ENCODE data around the gene NSUN6. TPM values are rescaled to one million over a fixed set of nuclear protein-coding genes. Genes with fewer than 3 reads are reported as not detected.
A peak's percentile ranks its signal among the peaks of the same experiment; 100 is the strongest.

NSUN6 gene
- polyA plus RNA-seq, 1 of the 3 experiments (the other 2 are of a cell fraction) = 5.3 TPM

- peaks cover 20% of the 10 kb centered on the region for H3F3A ChIP-seq (replicated peaks; ENCODE audit: insufficient read depth)
- peaks cover 83% of the 10 kb centered on the region for H3K79me2 ChIP-seq (ENCODE audit: insufficient read depth)
- H3K9me3 ChIP-seq = no peaks in the 10 kb centered on the region
- DNase-seq = no peak
- 98% methylated on average over 2 of the region's 2 CpGs for WGBS (ENCODE audit: low lambda C conversion rate)
- no peaks in the 10 kb centered on the region for H3K27me3 ChIP-seq (ENCODE audit: insufficient read depth)
- CTCF ChIA-PET = no interaction called here
- peaks cover 0 to 22% of the 10 kb centered on the region in 2 experiments; a peak in 3 of 4 replicates for H3K4me1 ChIP-seq (ENCODE audit: control insufficient read depth in 1 of 2, insufficient read depth in 2 of 2, low read depth in 1 of 2, low read length in 1 of 2)
- no peaks in the 10 kb centered on the region for H3K9me2 ChIP-seq
- H3K4me2 ChIP-seq = no peak overlapping the region
- peaks cover 34% of the 10 kb centered on the region for H4K20me1 ChIP-seq (ENCODE audit: insufficient read depth)
- POLR2A ChIA-PET = interaction anchor here (1.1 kb wide), 1 partner anchor 9 kb away, joined by 3 read pairs; the partner anchor contains the start of gene ARL5B
- H3K36me3 ChIP-seq (replicated peaks in 1 of 2; ENCODE audit: control insufficient read depth in 1 of 2, insufficient read depth in 2 of 2, low read length in 1 of 2) = peaks cover 16 to 44% of the 10 kb centered on the region in 2 experiments
- H3K9ac ChIP-seq = no peak overlapping the region
- no peak overlapping the region for H3K4me3 ChIP-seq (ENCODE audit: low read depth in 2 of 2, low read length in 1 of 2)
- no peak overlapping the region for H3K27ac ChIP-seq (ENCODE audit: low read depth in 2 of 2, low read length in 1 of 2)
- H2AFZ ChIP-seq (ENCODE audit: low read depth) = no peak overlapping the region
- TF ChIP-seq RAD21 (IDR thresholded peaks at IDR 0.05; ENCODE audit: low read length) (no peak), TCF12 (IDR thresholded peaks at IDR 0.05) (no peak), RXRA (IDR thresholded peaks at IDR 0.05; ENCODE audit: borderline replicate concordance, low read depth) (no peak), CTCF (IDR thresholded peaks at IDR 0.05) (no peak), USF2 (IDR thresholded peaks at IDR 0.05; ENCODE audit: borderline replicate concordance, low read depth, low read length) (no peak), ELF1 (IDR thresholded peaks at IDR 0.05) (no peak), TAF1 (IDR thresholded peaks at IDR 0.05; ENCODE audit: borderline replicate concordance, low read depth, low read length) (no peak)
Observed at GRCh38 chr10:18668026-18668425, 16.6 kb upstream of the NSUN6 start.

- no peak overlapping the region; the same call in 1 of the 2 replicates for H3K9ac ChIP-seq
- no peaks in the 10 kb centered on the region for H3K9me2 ChIP-seq
- H3K4me1 ChIP-seq (ENCODE audit: control insufficient read depth in 1 of 2, insufficient read depth in 2 of 2, low read depth in 1 of 2, low read length in 1 of 2) = peaks cover 4 to 22% of the 10 kb centered on the region in 2 experiments; a peak in 3 of 4 replicates
- no peaks in the 10 kb centered on the region for H3K27me3 ChIP-seq (ENCODE audit: insufficient read depth)
- H3F3A ChIP-seq (replicated peaks; ENCODE audit: insufficient read depth) = peaks cover 20% of the 10 kb centered on the region
- H2AFZ ChIP-seq (ENCODE audit: low read depth) = no peak overlapping the region
- peak overlapping the region in 1 of 2 experiments; percentile 68; a peak in 2 of 4 replicates for H3K27ac ChIP-seq (ENCODE audit: low read depth in 2 of 2, low read length in 1 of 2)
- WGBS (ENCODE audit: low lambda C conversion rate) = 81% methylated on average over 2 of the region's 2 CpGs
- H3K79me2 ChIP-seq (ENCODE audit: insufficient read depth) = peaks cover 88% of the 10 kb centered on the region
- no peaks in the 10 kb centered on the region for H3K9me3 ChIP-seq
- TF ChIP-seq JUND (IDR thresholded peaks at IDR 0.05) (0 out of 2 replicates have a peak, but pooled peaks have one; percentile 32), PBX3 (IDR thresholded peaks at IDR 0.05) (peak; percentile 36; the same call in 1 of the 2 replicates), FOSL2 (IDR thresholded peaks at IDR 0.05; ENCODE audit: borderline replicate concordance, low read depth) (no peak)
- ChIA-PET CTCF (interaction anchor here (1.7 kb wide), 1 partner anchor 23 kb away, joined by 10 read pairs; no protein-coding TSS in a partner anchor), POLR2A (no interaction called here)
- H3K4me2 ChIP-seq = peak overlapping the region; percentile 62
- DNase-seq = no peak
- no peak overlapping the region for H3K4me3 ChIP-seq (ENCODE audit: low read depth in 2 of 2, low read length in 1 of 2)
- peaks cover 43% of the 10 kb centered on the region for H4K20me1 ChIP-seq (ENCODE audit: insufficient read depth)
- peaks cover 8 to 34% of the 10 kb centered on the region in 2 experiments for H3K36me3 ChIP-seq (replicated peaks in 1 of 2; ENCODE audit: control insufficient read depth in 1 of 2, insufficient read depth in 2 of 2, low read length in 1 of 2)
Observed at GRCh38 chr10:18666810-18667209, 15.4 kb upstream of the NSUN6 start.

Data from SK-N-SH (cell line).